ENCODE results near the gene TMEM94. TPM values are rescaled to one million over a fixed set of nuclear protein-coding genes. Genes with fewer than 3 reads are reported as not detected.
A peak's percentile ranks its signal among the peaks of the same experiment; 100 is the strongest.
"Not testable (repeated sequence)": the region's sequence is repeated elsewhere in the genome, so short reads cannot be mapped to it uniquely, and the experiment has no call there.

The TMEM94 gene
- total RNA-seq, 1 donor from 2014 or later = 36.2 TPM

GRCh38 chr17:75477490-75477862 is 21.0 kb downstream of the TMEM94 start:
- not testable (repeated sequence) for ATAC-seq

GRCh38 chr17:75478508-75478907 is 22.1 kb downstream of the TMEM94 start:
- ATAC-seq = no peak

- no peak for ATAC-seq
Measured at GRCh38 chr17:75480281-75480680, 23.8 kb downstream of the TMEM94 start.

- ATAC-seq = no peak
Measured at GRCh38 chr17:75481194-75482068, 25.0 kb downstream of the TMEM94 start.

GRCh38 chr17:75482098-75482942 is 25.9 kb downstream of the TMEM94 start:
- ATAC-seq = no peak

- ATAC-seq = no peak
Measured at GRCh38 chr17:75485688-75486087, 29.3 kb downstream of the TMEM94 start.

- no peak for ATAC-seq
Measured at GRCh38 chr17:75486151-75486550, 29.7 kb downstream of the TMEM94 start.

GRCh38 chr17:75486951-75487350 is 30.5 kb downstream of the TMEM94 start:
- ATAC-seq = no peak

GRCh38 chr17:75487351-75488070 is 31.1 kb downstream of the TMEM94 start:
- ATAC-seq = peak; percentile 17

GRCh38 chr17:75488693-75489510 is 32.5 kb downstream of the TMEM94 start:
- no peak for ATAC-seq

GRCh38 chr17:75489511-75489955 is 33.1 kb downstream of the TMEM94 start:
- no peak for ATAC-seq

- ATAC-seq = no peak
Measured at GRCh38 chr17:75490173-75490743, 33.8 kb downstream of the TMEM94 start.

GRCh38 chr17:75490953-75491649 is 34.7 kb downstream of the TMEM94 start:
- ATAC-seq = no peak

GRCh38 chr17:75491680-75492079 is 35.2 kb downstream of the TMEM94 start:
- no peak for ATAC-seq

- ATAC-seq = no peak
Measured at GRCh38 chr17:75492555-75493168, 36.2 kb downstream of the TMEM94 start.

- ATAC-seq = no peak
Measured at GRCh38 chr17:75493476-75494129, 37.2 kb downstream of the TMEM94 start.

- ATAC-seq = no peak
Measured at GRCh38 chr17:75494326-75494877, 38.0 kb downstream of the TMEM94 start.

- ATAC-seq = no peak
Measured at GRCh38 chr17:75496005-75496404, 39.6 kb downstream of the TMEM94 start.

GRCh38 chr17:75498039-75498725 is 41.7 kb downstream of the TMEM94 start:
- no peak for ATAC-seq

Measured in esophagus mucosa (tissue), 1 donor.